ENCODE measurements around the gene WDR44.
"Not testable (repeated sequence)": the region's sequence is repeated elsewhere in the genome, so short reads cannot be mapped to it uniquely, and the experiment has no call there.

The WDR44 gene

DNA sequence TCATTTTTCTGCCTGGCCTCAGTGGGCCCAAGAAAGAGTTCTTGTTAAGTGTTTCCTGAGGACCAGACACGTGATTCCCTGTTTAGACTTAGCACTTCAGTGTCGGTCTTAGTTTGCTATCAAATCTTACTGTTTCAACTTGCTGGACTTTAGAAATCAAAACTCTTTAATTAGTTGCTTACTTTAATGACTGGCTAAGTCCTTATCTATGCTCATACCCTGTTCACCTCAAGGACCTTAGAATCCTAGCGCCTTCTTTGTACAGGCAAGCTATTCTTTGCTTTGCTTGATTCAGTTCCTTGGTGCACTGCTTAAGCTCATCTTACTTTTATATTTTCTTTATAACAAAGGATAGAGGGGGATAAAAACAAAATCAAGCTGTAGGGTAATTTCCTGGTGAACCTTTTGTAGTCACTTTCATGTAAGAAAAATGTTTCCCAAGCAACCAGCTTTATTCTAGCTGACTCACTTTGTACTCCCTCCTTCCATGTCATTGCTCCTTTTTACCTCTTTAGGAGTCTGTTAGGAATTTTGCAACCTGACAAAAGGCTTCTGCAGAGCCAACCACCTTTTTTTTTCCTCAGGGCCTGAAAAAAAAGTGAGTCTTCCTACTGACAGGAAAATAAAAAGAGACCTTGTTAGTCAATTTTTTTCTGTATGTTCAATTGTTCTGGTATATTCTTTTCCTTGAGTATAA is 14.7 kb downstream of the WDR44 start:
- FAIRE-seq: no peak

DNA sequence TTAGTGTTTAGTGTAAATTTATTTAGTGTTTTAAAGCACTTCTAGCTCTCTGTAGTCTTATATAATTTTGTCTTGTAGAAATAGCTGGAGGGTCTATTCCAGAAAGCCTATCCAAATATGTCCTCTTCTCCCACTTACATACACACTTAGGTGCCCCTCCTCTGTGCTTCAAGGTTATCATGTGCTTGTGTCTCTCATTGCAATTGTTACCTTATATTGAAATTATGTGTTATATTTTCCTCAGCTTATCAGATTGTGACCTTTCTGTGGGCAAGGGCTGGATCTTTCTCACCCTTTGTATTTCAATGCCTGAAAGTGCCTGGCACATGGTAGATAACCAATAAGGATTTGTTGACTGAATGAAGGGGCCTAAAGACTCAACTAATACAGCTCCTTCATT is 18.4 kb downstream of the WDR44 start:
- no peak for FAIRE-seq

DNA sequence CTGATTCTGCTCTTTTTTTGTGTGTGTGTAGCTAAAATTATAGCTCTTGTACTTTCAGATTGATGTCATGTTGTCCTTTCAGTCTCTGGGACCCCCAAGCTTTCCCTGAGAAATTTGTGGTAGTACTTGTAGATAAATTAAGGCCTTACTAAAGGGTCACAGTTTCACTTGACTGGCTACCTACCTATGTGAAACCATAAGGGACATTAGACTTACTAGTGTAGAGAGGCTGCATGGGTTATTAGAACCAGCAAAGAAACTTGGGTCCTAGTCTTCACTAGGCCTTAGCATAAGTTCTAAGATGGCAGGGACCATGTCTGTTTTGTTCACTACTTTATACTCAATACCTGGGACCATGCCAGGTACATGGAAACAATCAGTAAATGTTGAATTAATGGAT is 21.4 kb downstream of the WDR44 start:
- no peak for FAIRE-seq

DNA sequence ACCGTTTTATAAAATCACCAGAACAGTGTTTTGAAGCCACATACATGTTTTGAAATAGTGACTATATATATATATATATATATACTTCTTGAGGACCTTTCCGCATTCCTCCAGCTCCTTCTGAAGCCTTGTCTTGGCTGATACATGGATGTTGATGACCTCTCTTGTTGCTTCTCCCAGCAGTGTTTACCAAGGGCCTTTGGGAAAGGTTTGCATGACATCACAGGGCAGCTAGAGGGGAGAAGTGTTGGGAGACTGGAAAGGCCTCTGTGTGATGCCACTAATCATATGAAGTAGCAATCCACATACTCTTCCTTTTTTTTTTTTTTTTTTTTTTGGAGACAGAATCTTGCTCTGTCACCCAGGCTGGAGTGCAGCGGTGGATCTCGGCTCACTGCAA is 22.5 kb downstream of the WDR44 start:
- no peak for FAIRE-seq

DNA sequence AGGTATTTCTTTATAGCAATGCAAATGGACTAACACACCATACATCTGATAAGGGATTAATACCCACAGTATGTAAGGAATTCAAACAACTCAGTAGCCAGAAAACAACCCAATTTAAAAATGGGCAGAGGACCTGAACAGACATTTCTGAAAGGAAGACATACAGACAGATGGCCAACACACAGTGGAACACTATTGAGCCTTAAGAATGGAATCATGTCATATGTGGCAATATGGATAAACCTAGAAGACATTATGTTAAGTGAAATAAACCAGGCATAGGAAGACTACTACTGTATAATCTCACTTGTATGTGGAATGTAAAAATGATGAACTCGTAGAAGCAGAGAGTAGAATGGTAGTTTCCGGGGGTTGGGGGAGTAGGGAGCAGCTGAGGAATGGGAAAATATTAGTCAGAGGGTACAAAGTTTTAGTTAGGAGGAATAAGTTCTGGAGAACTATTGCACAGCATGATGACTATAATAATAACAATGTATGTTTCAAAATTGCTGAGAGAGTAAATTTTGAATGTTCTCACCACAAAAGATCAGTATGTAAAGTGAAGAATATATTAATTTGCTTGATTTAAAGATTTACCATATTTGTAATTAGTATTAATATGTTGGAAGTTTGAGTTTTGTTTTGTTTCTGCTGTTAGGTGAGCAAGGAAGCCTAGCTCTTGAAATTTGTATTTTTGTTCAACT is 25.2 kb downstream of the WDR44 start:
- FAIRE-seq: no peak

DNA sequence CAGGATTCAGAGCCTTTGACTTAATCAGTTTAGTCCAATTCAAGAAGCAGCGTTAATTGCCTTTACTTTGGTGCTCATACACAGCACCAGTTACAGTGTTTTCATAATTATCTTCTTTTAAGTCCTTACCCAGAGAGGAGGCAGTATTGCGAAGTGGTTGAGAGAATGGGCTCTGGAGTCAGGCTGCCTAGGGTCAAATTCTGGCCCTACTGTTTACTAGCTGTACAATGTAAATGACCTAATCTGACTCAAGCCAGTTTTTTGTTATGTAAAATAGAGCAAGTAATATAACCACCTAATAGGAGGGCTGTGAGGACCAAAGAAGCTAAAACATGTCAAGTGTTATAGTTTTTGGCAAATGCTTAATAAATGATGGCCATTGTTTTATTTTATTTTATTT is 27.6 kb downstream of the WDR44 start:
- no peak for FAIRE-seq

DNA sequence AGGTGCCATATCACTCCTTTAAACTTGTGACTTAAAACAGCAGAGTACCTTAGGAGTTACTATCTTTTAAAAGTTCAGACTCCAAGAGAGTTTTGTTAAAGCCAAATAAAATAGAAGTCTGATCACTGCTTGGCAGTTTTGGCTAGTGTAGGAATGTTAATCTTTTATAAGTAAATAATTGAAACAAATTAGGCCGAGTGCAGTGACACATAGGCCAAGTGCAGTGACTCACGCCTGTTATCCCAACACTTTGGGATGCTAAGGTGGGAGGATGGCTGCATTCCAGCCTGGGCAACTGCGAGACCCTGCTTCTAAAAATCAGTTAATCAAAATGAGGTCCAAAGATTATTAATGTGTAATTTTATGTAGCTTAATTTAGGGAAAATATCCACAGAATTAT is 37.2 kb downstream of the WDR44 start:
- no peak for FAIRE-seq

DNA sequence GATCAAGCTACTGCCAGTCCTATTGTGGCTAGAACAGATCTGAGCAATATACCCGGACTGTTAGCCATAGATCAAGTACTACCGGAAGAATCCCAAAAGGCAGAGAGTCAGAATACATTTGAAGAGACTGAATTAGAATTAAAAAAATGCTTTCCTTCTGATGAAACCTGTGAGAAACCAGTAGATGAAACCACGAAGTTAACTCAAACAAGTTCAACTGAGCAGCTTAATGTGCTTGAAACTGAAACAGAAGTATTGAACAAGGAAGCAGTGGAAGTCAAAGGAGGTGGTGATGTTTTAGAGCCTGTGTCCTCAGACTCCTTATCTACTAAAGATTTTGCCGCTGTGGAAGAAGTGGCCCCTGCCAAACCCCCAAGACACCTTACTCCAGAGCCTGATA is 46.8 kb downstream of the WDR44 start:
- FAIRE-seq: no peak

DNA sequence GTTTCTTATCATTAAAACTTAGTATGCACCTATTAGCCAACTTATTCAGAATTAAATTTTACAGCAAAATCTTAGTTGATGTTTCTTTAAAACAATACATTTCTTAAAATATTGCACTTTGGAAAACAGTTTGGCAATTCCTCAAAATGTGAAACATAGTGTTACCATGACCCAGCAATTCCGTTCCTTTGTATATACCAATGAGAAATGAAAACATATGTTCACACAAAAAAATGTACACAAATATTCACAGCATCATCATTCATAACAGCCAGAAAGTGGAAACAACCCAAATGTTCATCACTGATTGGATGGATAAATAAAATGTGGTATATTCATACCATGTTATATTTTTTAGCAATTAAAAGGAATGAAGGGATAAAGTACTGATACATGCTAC is 50.2 kb downstream of the WDR44 start:
- no peak for FAIRE-seq

DNA sequence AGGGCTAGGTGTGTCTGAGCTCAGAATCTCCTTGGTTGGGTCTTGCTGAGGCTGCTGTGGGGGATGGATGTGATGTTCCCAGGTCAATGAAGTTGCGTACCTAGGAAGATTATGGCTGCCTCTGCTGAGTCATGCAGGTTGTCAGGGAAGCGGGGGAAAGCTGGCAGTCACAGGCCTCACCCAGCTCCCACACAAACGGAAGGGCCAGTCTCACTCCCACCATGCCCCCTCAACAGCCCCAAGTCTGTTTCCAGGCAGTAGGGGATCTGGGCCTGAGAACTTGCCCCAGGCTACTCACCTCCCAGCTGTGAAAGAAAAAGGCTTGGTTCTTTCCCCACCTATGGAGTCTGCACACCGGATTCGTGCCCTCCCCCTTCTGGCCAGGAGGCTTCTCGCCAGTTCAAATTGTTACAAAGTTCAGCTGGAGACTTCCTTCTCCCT is 72.9 kb downstream of the WDR44 start:
- FAIRE-seq: no peak

DNA sequence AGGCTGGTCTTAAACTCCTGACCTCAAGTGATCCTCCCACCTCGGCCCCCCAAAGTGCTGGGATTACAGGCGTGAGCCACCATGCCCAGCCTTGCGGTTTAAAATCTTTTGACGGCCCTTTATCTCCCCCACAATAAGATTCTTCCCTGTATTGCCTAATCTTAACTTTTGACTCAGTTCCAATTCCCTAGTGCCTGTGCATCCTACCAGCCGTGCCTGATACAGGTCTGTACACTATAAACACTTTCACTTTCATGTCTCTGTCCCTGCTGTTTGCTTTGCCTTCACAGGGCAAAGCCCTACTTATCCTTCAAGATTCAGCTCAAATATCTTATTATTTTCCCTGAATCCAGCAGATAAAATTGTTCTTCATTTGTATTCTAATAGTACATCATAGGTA is 74.6 kb downstream of the WDR44 start:
- no peak for FAIRE-seq

DNA sequence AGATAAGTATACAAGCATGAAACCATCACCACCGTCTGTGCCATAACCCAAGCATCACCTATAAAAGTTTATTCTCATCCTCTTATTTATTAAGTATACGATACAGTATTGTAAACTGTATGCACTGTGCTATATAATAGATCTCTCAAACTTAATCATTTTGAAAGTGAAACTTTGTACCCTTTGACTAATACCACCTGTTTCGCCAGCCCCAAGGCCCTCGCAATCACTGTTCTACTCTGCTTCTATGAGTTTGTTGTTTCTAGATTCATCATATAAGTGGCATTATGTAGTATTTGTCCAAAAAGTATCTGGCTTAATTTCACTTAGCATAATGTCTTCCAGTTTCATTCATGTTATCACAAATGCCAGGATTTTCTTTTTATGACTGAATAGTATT is 77.7 kb downstream of the WDR44 start:
- no peak for FAIRE-seq

DNA sequence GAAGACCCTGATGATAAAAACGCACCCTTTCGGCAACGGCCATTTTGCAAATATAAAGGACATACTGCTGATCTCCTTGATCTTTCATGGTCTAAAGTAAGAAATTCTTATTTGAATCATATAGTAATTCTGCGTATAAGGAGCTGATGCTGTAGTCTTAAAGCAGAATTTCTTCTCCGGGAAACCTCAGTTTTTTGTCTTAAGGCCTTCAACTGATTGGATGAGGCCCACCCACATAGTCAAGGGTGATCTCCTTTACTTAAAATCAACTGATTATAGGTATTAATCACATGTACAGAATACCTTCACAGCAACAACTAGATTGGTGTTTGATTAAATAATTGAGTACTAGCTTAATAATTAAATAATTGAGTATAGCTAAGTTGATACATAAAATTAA is 86.9 kb downstream of the WDR44 start:
- FAIRE-seq: no peak

DNA sequence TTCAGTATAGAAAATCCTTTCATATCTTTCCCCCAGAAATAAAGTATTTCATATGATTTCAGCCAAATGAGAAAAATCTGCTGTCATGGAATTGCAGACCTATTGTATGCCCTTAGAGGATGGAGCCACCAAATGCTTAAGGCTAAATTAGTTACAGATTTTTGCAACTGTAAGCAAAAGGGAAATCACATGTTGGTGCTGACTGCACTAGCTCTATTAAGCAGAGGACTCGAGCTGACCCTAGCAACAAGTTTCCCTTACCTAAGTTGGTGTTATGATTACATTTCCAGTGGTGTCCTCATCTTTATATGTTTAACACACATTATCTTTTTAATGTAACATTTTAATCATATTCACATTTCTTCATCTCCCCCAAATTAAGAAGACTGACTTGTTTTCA is 91.4 kb downstream of the WDR44 start:
- no peak for FAIRE-seq

DNA sequence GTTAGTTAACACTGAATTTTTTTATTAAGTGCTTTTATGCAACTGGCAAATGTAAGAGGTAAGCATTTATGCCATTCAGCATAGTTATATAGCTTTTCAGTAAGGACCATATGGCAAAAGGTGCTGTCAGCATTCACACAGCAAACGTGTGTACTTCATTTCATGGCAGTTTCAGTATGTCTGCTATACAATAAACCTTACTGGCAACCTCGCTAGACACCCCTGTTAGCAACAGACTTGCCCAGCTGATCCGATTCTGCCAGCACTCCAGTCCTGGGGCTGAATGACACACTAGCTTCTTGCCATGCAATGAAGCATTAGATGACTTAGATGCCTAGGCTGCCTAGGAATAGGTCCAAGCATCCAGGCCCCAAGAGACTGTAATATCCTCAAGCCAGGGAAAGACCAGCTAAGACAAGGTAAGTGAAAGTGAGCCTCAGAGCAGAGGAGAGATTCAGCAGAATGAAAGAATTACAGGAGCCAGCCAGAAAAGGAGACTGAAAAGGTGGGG is 102.4 kb downstream of the WDR44 start:
- no peak for FAIRE-seq

DNA sequence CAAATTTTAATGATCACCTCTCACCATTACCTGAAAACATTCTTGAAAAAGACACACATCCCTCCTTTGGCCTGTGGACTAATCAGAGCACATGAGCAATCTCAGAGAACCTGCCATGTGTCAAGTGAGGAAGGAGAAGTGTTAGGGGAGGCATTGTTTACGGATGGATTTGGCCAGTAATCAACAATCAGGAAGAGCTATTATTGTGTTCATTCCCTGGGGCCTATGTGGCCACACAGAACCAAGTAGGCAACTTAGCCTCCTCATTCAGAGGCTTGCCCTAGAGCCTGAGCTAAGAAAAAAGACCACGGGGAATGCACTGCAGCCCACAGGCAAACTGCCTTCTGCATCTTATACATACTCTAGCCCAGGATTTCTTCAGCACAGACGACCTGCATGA is 109.1 kb downstream of the WDR44 start:
- no peak for FAIRE-seq

DNA sequence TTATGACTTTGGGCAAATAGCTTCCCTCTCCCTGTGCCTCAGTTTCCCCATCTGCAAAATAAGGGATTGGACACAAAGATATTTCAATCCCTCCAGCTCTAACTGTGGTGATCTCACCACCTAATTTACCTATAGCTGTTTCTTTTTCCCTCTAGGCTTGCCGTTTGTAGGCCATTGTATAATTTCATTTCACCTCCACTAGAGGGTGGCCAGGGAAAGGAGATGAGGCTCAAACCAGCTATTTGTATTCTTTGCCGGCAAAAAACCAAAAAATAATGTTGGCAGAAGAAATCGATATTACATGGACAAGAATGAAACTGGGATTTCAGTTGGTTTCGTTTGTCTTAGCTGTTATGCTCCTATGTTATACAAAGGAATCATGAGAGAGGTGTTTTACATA is 113.6 kb downstream of the WDR44 start:
- FAIRE-seq: no peak

DNA sequence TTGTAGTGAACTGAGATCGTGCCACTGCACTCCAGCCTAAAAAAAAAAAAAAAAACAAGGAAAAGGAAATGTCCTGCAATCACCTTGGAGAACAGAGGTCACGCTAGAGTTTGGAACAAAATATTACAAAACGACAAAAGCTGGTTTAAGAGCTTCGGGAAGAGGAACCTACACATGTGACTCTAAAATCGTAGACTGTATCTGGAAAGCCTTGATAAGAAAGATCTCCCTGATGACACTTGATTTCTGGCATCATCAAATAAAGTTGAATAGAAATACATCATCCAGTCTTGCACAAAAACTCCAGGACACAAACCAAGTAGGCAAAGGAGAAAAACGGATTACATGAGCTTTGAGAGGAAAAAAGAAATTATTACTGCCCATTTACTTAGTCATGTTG is 118.6 kb downstream of the WDR44 start:
- FAIRE-seq: no peak

DNA sequence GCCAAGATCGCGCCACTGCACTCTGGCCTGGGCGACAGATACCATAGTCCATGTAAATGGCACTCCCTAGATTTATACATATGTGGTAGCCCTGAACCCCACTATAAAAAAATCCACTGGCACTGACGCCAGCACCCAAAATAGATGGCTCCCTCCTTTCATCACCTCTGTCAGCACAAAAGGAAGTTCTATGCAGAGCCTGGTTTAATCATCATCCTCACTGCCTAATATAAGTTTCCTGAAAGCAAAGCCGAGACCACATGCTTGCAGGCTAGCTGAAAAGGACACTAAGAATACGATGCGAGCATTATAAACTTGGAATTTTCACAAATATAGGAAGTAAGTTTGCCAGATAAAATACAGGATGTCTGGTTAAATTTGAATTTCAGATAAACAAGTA is 122.2 kb downstream of the WDR44 start:
- no peak for FAIRE-seq

DNA sequence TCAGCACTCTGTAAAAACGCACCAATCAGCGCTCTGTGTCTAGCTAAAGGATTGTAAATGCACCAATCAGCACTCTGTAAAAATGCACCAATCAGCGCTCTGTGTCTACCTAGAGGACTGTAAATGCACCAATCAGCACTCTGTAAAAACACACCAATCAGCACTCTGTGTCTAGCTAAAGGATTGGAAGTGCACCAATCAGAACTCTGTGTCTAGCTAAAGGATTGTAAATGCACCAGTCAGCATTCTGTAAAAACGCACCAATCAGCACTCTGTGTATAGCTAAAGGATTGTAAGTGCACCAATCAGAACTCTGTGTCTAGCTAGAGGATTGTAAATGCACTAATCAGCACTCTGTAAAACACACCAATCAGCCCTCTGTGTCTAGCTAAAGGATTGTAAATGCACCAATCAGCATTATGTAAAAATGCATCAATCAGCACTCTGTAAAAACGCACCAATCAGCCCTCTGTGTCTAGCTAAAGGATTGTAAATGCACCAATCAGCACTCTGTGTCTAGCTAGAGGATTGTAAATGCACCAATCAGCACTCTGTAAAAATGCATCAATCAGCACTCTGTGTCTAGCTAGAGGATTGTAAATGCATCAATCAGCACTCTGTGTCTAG is 124.9 kb downstream of the WDR44 start:
- FAIRE-seq: not testable (repeated sequence)

DNA sequence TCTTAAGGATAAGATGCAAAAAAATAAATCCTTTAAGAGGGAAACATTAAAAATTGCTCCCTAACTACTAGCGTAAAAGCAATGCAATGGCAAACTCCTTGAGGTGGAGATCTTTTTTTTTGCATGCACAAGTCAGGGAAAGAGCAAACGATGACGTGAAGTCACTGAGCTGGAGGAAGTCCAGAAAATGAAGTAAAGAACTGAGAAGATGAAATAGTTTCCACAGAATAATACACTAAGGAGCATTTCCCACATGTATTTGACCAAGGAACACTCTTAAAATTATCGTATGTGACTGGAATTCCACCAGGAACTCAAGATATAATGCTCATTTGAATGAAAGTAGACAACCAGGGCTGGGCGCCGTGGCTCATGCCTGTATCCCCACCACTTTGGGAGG is 128.7 kb downstream of the WDR44 start:
- no peak for FAIRE-seq

DNA sequence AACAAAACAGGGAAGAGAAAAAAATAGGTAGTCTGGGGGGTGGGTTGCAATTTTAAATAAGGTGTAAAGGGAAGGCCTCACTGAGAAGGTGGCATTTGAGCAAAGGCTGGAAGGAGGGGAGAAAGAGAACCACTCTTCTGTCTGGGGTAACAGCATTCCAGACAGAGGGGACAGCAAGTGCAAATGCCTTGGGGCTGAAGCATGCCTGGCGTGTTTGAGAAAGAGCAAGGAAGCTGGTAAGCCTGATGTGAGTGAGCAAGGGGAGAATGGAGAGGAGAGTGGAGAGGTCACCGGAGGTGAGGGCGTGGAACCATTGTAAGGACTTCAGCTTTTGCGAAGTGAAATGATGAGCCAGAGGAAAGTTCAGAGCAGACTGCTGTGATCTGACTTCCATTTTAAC is 130.0 kb downstream of the WDR44 start:
- no peak for FAIRE-seq

DNA sequence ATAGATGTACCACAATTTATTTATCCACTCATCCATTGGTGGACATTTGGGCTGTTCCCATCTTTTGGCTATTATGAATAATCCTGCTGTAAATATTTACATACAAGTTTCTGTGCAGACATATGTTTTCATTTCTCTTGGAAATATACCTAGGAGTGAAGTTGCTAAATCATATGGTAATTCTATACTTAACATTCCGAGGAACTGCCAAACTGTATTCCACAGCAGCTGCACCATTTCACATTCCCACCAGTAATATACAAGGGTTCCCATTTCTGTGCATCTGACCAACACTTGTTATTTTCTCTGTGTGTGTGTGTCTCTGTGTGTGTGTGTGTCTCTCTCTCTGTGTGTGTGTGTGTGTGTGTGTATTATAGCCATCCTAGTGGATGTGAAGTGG is 134.3 kb downstream of the WDR44 start:
- no peak for FAIRE-seq

DNA sequence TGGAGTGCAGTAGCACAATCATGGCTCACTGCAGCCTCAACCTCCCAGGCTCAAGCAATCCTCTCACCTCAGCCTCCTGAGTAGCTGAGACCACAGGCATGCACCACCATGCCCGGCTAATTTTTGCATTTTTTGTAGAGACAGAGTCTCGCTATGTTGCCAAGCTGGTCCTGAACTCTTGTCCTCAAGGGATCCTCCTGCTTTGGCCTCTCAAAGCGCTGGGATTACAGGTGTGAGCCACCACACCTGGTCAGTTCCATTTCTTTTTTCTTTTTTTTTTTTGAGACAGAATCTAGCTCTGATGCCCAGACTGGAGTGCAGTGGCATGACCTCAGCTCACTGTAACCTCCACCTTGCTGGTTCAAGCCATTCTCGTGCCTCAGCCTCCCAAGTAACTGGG is 136.5 kb downstream of the WDR44 start:
- not testable (repeated sequence) for FAIRE-seq
